ENCODE results near the gene TBC1D16. TPM values are rescaled to one million over a fixed set of nuclear protein-coding genes. Genes with fewer than 3 reads are reported as not detected.

The TBC1D16 gene
- total and polyA plus RNA-seq, 7 donors, result 1.7 to 11.4 (median 6.5) TPM

DNA sequence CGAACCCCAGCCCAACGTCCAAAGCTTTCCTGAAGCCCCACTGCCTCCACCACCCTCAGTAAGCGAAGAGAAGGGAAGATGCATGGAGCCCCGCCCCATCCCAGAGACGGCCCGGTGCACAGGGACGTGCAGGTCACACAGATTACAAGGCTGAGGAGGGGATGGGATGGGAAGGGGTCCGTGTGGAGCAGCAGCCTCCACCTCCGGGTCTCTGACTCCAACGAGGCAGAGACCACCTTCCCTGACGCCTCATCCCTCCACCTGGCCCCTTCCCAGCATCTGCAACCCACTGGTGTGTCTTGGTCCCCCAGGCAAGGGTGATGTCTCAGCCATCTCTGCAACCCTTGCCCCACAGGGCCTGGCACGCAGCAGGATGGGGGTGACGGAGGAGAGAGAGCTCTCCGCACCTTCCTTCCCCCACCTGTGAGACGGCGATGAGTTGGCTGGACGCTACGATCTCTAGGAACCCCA is 58.5 kb downstream of the TBC1D16 start:
- Histone ChIP-seq H3K27me3 (ENCODE audit: insufficient read depth in 3 of 3, low read length in 2 of 3) (peaks cover 0 to 22% (median 8%) of the 10 kb centered on the region in 3 donors), H3K4me3 (no peak overlapping the region), H3K36me3 (ENCODE audit: insufficient read depth in 1 of 2, low read depth in 1 of 2) (no peaks in the 10 kb centered on the region), H3K4me1 (no peaks in the 10 kb centered on the region), H3K27ac (no peak overlapping the region), H3K9me3 (no peaks in the 10 kb centered on the region)
- WGBS, 3 donors, result 73 to 81% (median 73%) methylated on average over 17 to 18 of the region's 18 CpGs
- TF ChIP-seq, protein P1, sequence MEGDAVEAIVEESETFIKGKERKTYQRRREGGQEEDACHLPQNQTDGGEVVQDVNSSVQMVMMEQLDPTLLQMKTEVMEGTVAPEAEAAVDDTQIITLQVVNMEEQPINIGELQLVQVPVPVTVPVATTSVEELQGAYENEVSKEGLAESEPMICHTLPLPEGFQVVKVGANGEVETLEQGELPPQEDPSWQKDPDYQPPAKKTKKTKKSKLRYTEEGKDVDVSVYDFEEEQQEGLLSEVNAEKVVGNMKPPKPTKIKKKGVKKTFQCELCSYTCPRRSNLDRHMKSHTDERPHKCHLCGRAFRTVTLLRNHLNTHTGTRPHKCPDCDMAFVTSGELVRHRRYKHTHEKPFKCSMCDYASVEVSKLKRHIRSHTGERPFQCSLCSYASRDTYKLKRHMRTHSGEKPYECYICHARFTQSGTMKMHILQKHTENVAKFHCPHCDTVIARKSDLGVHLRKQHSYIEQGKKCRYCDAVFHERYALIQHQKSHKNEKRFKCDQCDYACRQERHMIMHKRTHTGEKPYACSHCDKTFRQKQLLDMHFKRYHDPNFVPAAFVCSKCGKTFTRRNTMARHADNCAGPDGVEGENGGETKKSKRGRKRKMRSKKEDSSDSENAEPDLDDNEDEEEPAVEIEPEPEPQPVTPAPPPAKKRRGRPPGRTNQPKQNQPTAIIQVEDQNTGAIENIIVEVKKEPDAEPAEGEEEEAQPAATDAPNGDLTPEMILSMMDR (IDR thresholded peaks at IDR 0.05), result no peak
- DNase-seq (no peak), ATAC-seq (no peak)
- intact Hi-C loops (cut with DNase I), result no loop called here

DNA sequence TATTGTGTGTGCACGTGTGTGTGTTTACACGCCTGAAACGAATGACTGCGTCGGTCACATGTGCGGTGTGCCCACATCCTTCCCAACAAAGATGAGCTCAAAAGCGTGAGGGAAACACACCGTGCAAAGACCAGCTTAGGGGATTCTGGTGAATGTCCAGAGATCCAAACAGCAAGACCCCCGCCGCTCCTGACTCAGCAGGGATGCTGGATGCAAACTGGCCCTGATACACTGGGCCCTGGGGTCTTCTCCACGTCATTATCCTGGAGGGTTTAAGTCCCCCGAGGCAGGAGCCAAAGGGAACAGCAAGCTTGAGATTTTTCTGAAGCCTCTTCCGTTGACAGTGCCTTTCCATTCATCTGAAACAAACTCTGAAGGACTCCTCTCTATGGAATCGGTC is 59.2 kb downstream of the TBC1D16 start:
- Histone ChIP-seq H3K36me3 (ENCODE audit: insufficient read depth in 1 of 2, low read depth in 1 of 2) (no peaks in the 10 kb centered on the region), H3K27ac (no peak overlapping the region), H3K9me3 (no peaks in the 10 kb centered on the region), H3K4me3 (no peak overlapping the region), H3K4me1 (no peaks in the 10 kb centered on the region), H3K27me3 (ENCODE audit: insufficient read depth in 3 of 3, low read length in 2 of 3) (peaks cover 0 to 22% (median 6%) of the 10 kb centered on the region in 3 donors)
- TF ChIP-seq, protein P1 (IDR thresholded peaks at IDR 0.05), result no peak
- intact Hi-C loops (cut with DNase I), result no loop called here
- ATAC-seq (no peak), DNase-seq (no peak)
- 94 to 96% (median 95%) methylated on average over 14 of the region's 14 CpGs for WGBS, 3 donors

DNA sequence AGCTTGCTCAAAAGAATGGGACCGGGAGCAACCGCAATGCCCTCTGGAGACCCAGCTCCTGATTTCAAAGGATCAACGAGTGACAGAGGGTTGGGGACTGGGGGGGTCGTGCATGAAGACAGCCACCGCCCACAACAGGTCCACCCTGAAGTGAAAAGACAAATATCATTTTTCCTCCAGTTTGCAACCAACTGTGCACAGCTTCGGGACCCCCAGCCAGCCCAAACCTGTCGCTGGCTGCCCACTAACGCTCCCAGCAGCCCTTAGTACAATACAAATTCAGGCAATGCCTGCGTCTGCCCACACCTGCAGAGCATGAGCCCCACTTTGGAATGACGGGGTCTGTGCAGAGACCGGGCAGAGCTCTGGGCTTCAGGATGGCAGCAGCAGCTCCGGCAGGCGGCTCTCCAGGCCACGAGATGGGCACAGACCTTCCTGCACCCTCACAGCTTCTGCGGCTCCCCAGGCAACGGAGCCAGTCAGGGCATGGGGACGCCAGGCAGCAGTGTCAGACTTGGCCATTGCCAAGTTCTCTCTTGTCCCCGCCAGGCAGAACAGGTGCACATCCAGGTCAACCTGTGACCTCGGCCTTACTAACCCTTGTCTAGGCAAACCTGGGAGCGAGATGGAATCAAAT is 60.1 kb downstream of the TBC1D16 start:
- WGBS, 3 donors, result 75 to 81% (median 80%) methylated on average over 19 to 20 of the region's 20 CpGs
- no peak overlapping the region for H3K27ac ChIP-seq
- peaks cover 0 to 22% (median 6%) of the 10 kb centered on the region in 3 donors for H3K27me3 ChIP-seq (ENCODE audit: insufficient read depth in 3 of 3, low read length in 2 of 3)
- no peak for DNase-seq
- H3K4me3 ChIP-seq, result no peak overlapping the region
- no peaks in the 10 kb centered on the region for H3K36me3 ChIP-seq (ENCODE audit: insufficient read depth in 1 of 2, low read depth in 1 of 2)
- H3K4me1 ChIP-seq, result no peaks in the 10 kb centered on the region
- no peaks in the 10 kb centered on the region for H3K9me3 ChIP-seq
- TF ChIP-seq, protein P1 (IDR thresholded peaks at IDR 0.05), result no peak
- intact Hi-C loops (cut with DNase I), result no loop called here
- ATAC-seq, result peak in 1 of 4 donors; percentile 17

DNA sequence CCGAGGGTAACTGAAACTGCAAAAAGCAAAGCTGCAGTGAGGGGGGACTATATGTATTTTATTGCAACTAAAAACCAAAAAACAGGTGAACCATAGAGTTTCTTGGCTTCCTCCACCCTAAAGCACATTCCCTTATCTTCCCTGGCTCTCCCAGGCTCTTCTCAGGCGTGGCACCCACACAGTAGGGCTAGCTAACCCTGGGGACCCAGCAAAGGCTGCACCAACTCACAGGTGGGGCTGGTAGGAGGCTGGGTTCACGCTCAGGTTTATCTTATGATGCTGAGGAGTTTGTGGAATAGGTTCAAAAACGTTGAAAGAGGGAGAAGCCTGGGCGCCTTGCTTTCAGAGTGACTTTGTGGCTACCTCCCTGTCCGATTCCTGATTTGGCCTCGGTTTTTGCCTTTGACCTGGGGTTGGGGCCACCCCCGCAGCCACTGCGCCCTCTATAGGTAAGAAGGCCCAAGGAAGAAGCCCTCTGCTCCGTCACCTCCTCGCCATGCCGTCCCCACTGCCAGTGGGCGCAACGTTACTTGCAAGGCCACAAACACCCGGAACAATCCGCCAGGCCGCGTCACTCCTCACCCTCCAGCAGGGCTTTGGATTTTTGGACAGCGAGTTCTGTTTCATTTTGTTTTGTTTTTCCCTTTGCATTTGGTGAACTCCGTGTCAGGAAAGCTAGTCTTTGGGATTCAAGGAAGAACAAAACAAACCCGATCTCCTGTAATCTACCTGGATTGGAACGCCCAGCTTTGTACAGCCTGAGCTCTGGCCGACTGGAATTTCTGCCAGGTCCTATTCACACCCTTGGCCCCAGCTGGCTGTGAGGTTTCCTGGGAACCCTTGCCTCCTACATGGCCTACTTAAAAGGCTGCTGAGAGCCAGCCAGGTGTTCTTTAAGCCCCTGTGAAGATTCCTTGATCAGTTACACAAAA is 60.8 kb downstream of the TBC1D16 start:
- no peak for DNase-seq
- intact Hi-C loops (cut with DNase I), result loop anchor here in 1 of 2 donors (5.0 kb wide), 1 partner anchor 183 kb away; no protein-coding TSS in a partner anchor
- WGBS, 3 donors, result 74 to 82% (median 76%) methylated on average over 23 of the region's 23 CpGs

More for the DNA sequence above, 60.8 kb downstream of the TBC1D16 start:
- H3K36me3 ChIP-seq (ENCODE audit: insufficient read depth in 1 of 2, low read depth in 1 of 2), result no peaks in the 10 kb centered on the region
- TF ChIP-seq, protein P1 (IDR thresholded peaks at IDR 0.05), result peak; percentile 10
- no peak overlapping the region for H3K27ac ChIP-seq
- H3K4me3 ChIP-seq, result no peak overlapping the region
- ATAC-seq, result no peak
- peaks cover 0 to 22% (median 6%) of the 10 kb centered on the region in 3 donors for H3K27me3 ChIP-seq (ENCODE audit: insufficient read depth in 3 of 3, low read length in 2 of 3)
- no peaks in the 10 kb centered on the region for H3K4me1 ChIP-seq
- no peaks in the 10 kb centered on the region for H3K9me3 ChIP-seq
